IMR-90 (cell line): ENCODE measurements around the gene SPAG5. TPM values are rescaled to one million over a fixed set of nuclear protein-coding genes. Genes with fewer than 3 reads are reported as not detected.

ENCODE experiments used
- ATAC-seq: fragments of 200-7000 bp; cut with Tn5 transposase; 2 replicates; pipeline ENCODE4 v1.9.1; 2020; ENCODE audit warnings: low read depth, mild to moderate bottlenecking, moderate library complexity
- BruUV-seq: library from RNA; stranded (reverse); fragments of 400-500 nt; replicated peaks from 2 replicates; lab custom pipeline; 2021; lab: Mats Ljungman, UMichigan
- CTCF ChIA-PET: fragments of 300-600 bp; formaldehyde crosslinking; extraction: SDS; loops from one replicate; lab custom pipeline; 2021; ENCODE audit warnings: antibody characterized with exemption; lab: Yijun Ruan, JAX
- POLR2A ChIA-PET: fragments of 300-600 bp; sonication (Branson Sonifier 250); formaldehyde crosslinking; loops from one replicate; lab custom pipeline; 2022; ENCODE audit warnings: antibody characterized with exemption; ENCODE audit not compliant: unreplicated experiment; lab: Charles Lee
- DNase-seq: peaks from one replicate; pipeline ENCODE4 v3.0.0; 2013
- H2AFZ ChIP-seq: replicated peaks from 2 replicates; pipeline ENCODE3; 2013; ENCODE audit warnings: low read length, mild to moderate bottlenecking; ENCODE audit not compliant: poor library complexity
- H2AK5ac ChIP-seq: 2 replicates; pipeline ENCODE4 v1.6.1; 2013; ENCODE audit warnings: low read depth, low read length, inconsistent platforms
- H2AK9ac ChIP-seq: replicated peaks from 2 replicates; pipeline ENCODE3; 2013; ENCODE audit warnings: mild to moderate bottlenecking, low read depth, low read length, moderate library complexity; ENCODE audit not compliant: poor library complexity
- H2BK120ac ChIP-seq: 2 replicates; pipeline ENCODE4 v1.6.1; 2013; ENCODE audit warnings: low read depth, low read length, inconsistent platforms
- H2BK15ac ChIP-seq: 3 replicates; pipeline ENCODE4 v1.6.1; 2013; ENCODE audit warnings: low read depth, low read length, inconsistent platforms
- H2BK20ac ChIP-seq: 2 replicates; pipeline ENCODE4 v1.6.1; 2013; ENCODE audit warnings: low read depth, mild to moderate bottlenecking, inconsistent platforms, low read length, moderate library complexity
- H2BK5ac ChIP-seq: 2 replicates; pipeline ENCODE4 v1.6.1; 2013; ENCODE audit warnings: mild to moderate bottlenecking, low read depth, low read length, inconsistent platforms; ENCODE audit not compliant: poor library complexity, severe bottlenecking
- H3K14ac ChIP-seq: replicated peaks from 2 replicates; pipeline ENCODE4 v1.6.1; 2013; ENCODE audit warnings: low read depth, low read length, inconsistent platforms
- H3K18ac ChIP-seq: 2 replicates; pipeline ENCODE4 v1.6.1; 2013; ENCODE audit warnings: low read depth, low read length, control low read depth
- H3K23ac ChIP-seq: 2 replicates; pipeline ENCODE4 v1.6.1; 2013; ENCODE audit warnings: low read depth, low read length, inconsistent platforms
- H3K27ac ChIP-seq: 2 replicates; pipeline ENCODE4 v1.5.1; 2013; ENCODE audit warnings: mild to moderate bottlenecking, control low read depth, low read length; ENCODE audit not compliant: insufficient read depth
- H3K27me3 ChIP-seq: 2 replicates; pipeline ENCODE4 v1.6.1; 2013; ENCODE audit warnings: low read length; ENCODE audit not compliant: control insufficient read depth, insufficient read depth
- H3K36me3 ChIP-seq: 2 replicates; pipeline ENCODE4 v1.6.1; 2013; ENCODE audit warnings: low read length, mixed read lengths; ENCODE audit not compliant: control insufficient read depth, insufficient read depth
- H3K4ac ChIP-seq: 2 replicates; pipeline ENCODE4 v1.6.1; 2013; ENCODE audit warnings: low read depth, low read length, inconsistent platforms
- H3K4me1 ChIP-seq: 2 replicates; pipeline ENCODE4 v1.6.1; 2013; ENCODE audit warnings: low read length, mixed read lengths; ENCODE audit not compliant: control insufficient read depth, insufficient read depth
- H3K4me2 ChIP-seq: 2 replicates; pipeline ENCODE4 v1.6.1; 2013; ENCODE audit warnings: low read depth, mild to moderate bottlenecking, control low read depth, low read length, moderate library complexity
- H3K4me3 ChIP-seq: 2 replicates; pipeline ENCODE4 v1.5.1; 2013; ENCODE audit warnings: low read depth, mild to moderate bottlenecking, control low read depth, low read length, moderate library complexity; ENCODE audit not compliant: insufficient read depth
- H3K56ac ChIP-seq: 2 replicates; pipeline ENCODE4 v1.6.1; 2013; ENCODE audit warnings: low read length, inconsistent platforms; ENCODE audit not compliant: insufficient read depth; ENCODE audit errors: extremely low read depth
- H3K79me1 ChIP-seq, 2 experiments: 2 replicates each; pipeline ENCODE4 v1.6.1; 2013; ENCODE audit warnings: low read length in 2 of 2, inconsistent platforms in 1 of 2, low read depth in 1 of 2
- H3K9ac ChIP-seq: 2 replicates; pipeline ENCODE4 v1.6.1; 2013; ENCODE audit warnings: low read depth, low read length, control low read depth
- H3K9me1 ChIP-seq: 2 replicates; pipeline ENCODE4 v1.6.1; 2013; ENCODE audit warnings: low read length, inconsistent platforms; ENCODE audit not compliant: insufficient read depth
- H3K9me3 ChIP-seq: 2 replicates; pipeline ENCODE4 v1.6.1; 2013; ENCODE audit warnings: low read length; ENCODE audit not compliant: control insufficient read depth, insufficient read depth
- H4K20me1 ChIP-seq: 2 replicates; pipeline ENCODE4 v1.6.1; 2013; ENCODE audit warnings: low read length, inconsistent platforms; ENCODE audit not compliant: insufficient read depth
- H4K5ac ChIP-seq: 2 replicates; pipeline ENCODE4 v1.6.1; 2013; ENCODE audit warnings: mild to moderate bottlenecking, low read depth, low read length, control low read depth
- H4K8ac ChIP-seq, 2 experiments: 2 replicates each; pipeline ENCODE4 v1.6.1; 2013; ENCODE audit warnings: low read depth in 2 of 2, low read length in 2 of 2, control low read depth in 1 of 2, inconsistent platforms in 1 of 2
- H4K91ac ChIP-seq: 2 replicates; pipeline ENCODE4 v1.6.1; 2013; ENCODE audit warnings: low read depth, low read length, inconsistent platforms; ENCODE audit not compliant: insufficient read depth
- CEBPB ChIP-seq: IDR thresholded peaks from 2 replicates; pipeline ENCODE4 v1.6.1; 2012; ENCODE audit warnings: low read depth, low read length, improper control_type of control experiment
- CHD1 ChIP-seq: IDR thresholded peaks from 2 replicates; pipeline ENCODE4 v1.6.1; 2012; ENCODE audit warnings: low read depth, low read length, improper control_type of control experiment
- MAFK ChIP-seq: IDR thresholded peaks from 2 replicates; pipeline ENCODE4 v1.6.1; 2012; ENCODE audit warnings: low read depth, low read length, improper control_type of control experiment
- MAZ ChIP-seq: IDR thresholded peaks from 2 replicates; pipeline ENCODE4 v1.6.1; 2012; ENCODE audit warnings: low read depth, mild to moderate bottlenecking, low read length, improper control_type of control experiment, moderate library complexity, borderline replicate concordance
- MXI1 ChIP-seq: IDR thresholded peaks from 2 replicates; pipeline ENCODE4 v1.6.1; 2012; ENCODE audit warnings: low read depth, mild to moderate bottlenecking, low read length, moderate library complexity, borderline replicate concordance
- NFE2L2 ChIP-seq: fragments of 150-350 bp; IDR thresholded peaks from 2 replicates; pipeline ENCODE4 v1.6.1; 2016; ENCODE audit warnings: low read depth, mild to moderate bottlenecking, low read length
- POLR2A ChIP-seq: IDR thresholded peaks from 2 replicates; pipeline ENCODE4 v1.6.1; 2012; ENCODE audit warnings: mild to moderate bottlenecking, low read depth, low read length
- RAD21 ChIP-seq: IDR thresholded peaks from 2 replicates; pipeline ENCODE4 v1.6.1; 2012; ENCODE audit warnings: low read length, improper control_type of control experiment
- RCOR1 ChIP-seq: IDR thresholded peaks from 2 replicates; pipeline ENCODE4 v1.6.1; 2012; ENCODE audit warnings: mild to moderate bottlenecking, low read length, improper control_type of control experiment; ENCODE audit not compliant: insufficient replicate concordance
- RFX5 ChIP-seq: IDR thresholded peaks from 2 replicates; pipeline ENCODE4 v1.8.0; 2012; ENCODE audit warnings: low read depth, mild to moderate bottlenecking, low read length, moderate library complexity
- SMC3 ChIP-seq: fragments of 150-350 bp; IDR thresholded peaks from 2 replicates; pipeline ENCODE4 v1.6.1; 2016; ENCODE audit warnings: low read depth, mild to moderate bottlenecking, antibody characterized with exemption, low read length, moderate library complexity
- WGBS, 2 experiments: methylation state at CpG; one replicate each; pipeline versions ENCODE4 v1.1.5 to v1.1.7; 2013; ENCODE audit warnings: missing lambda C conversion rate in 2 of 2; ENCODE audit not compliant: insufficient read length in 1 of 2; ENCODE audit errors: extremely low coverage in 2 of 2; 5-methylcytosine and 5-hydroxymethylcytosine counted together
- dilution Hi-C: fragments of 300-500 bp; cut with HindIII; formaldehyde crosslinking; loops from one replicate; pipeline ENCODE4 v1.14.3; 2018; ENCODE audit warnings: low sequenced_read_pairs; ENCODE audit not compliant: unreplicated experiment
- in situ Hi-C: fragments of 300-500 bp; cut with MboI; formaldehyde crosslinking; loops from 3 replicates; pipeline ENCODE4 v1.14.3; 2019; ENCODE audit warnings: low sequenced_read_pairs, inconsistent platforms, mixed read lengths
- intact Hi-C: fragments of 100-400 bp; cut with micrococcal nuclease; formaldehyde crosslinking; loops from 2 replicates; pipeline ENCODE4 v1.10.0; 2022
- polyA plus RNA-seq, 3 experiments: library from polyadenylated mRNA; depleted of rRNA; stranded (reverse); fragments of >200 nt; gene quantifications; 2 replicates each; pipeline ENCODE4 v1.2.3, GENCODE V29; 2012; ENCODE audit warnings: low replicate concordance in 1 of 3
- total RNA-seq: library from RNA; depleted of rRNA; stranded (reverse); fragments of >200 nt; gene quantifications from 2 replicates; pipeline ENCODE4 v1.2.3, GENCODE V29; 2012
- TF ChIP-seq, protein P1 (sequence below): fragments of 150-350 bp; IDR thresholded peaks from 2 replicates; pipeline ENCODE4 v1.6.1; 2017; ENCODE audit warnings: mild to moderate bottlenecking, antibody characterized with exemption, low read length, low read depth
- TF ChIP-seq, protein P2 (sequence below): conservative IDR thresholded peaks from 2 replicates; pipeline ENCODE4 v1.5.1; 2012; ENCODE audit warnings: mild to moderate bottlenecking, low read depth, low read length, improper control_type of control experiment
- TF ChIP-seq, protein P3 (sequence below): fragments of 150-350 bp; IDR thresholded peaks from 2 replicates; pipeline ENCODE4 v1.6.1; 2016; ENCODE audit warnings: low read depth, mild to moderate bottlenecking, low read length, moderate library complexity, borderline replicate concordance

Gene SPAG5
- total and polyA plus RNA-seq, 2 of the 4 experiments (the other 2 are of a cell fraction): 40.3 to 60.8 TPM

DNA sequence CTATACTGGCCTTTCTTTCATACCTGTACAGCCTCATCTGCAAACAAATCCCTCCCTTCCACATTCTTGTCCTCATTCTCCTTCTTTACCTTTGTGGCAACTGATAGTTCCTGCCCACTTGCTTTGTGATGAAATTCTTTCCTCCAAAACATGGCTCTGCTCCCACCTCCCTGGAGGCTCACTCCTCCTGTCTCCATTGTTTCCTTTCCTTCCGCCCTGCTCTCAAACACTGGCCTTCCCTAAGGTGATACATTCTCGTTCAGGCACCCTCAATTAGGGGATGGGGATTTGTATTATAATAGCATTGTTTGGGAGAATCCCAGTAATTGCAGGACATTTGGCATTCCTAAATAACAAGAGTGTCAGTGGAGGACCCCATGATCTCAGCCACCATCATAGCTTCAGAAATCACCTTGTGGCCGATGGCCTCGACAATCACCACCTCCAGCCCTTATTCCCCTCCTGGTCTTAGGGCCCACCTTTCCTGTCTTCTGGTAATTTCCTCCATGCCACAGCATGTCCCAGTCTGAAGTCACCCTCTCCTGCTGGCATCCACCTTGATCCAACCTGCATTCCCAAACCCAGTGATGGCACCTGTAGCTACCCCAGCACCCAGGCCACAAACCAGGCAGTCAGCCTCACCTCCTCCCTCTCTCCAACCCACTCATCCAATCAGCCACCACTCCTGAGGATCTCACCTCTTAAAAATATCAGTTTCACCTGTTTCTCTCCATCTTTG lies 54.3 kb downstream of the SPAG5 start:
- Histone ChIP-seq H3K9me3 (no peaks in the 10 kb centered on the region), H4K20me1 (no peaks in the 10 kb centered on the region), H2BK5ac (no peak overlapping the region), H3K36me3 (peaks cover 8% of the 10 kb centered on the region; the same call in 1 of the 2 replicates), H3K4me1 (no peaks in the 10 kb centered on the region), H3K79me1 (peaks cover 3 to 4% of the 10 kb centered on the region in 2 experiments; a peak in 1 of 4 replicates), H3K27ac (no peak overlapping the region), H2AFZ (no peak overlapping the region), H2BK20ac (no peak overlapping the region), H3K9me1 (no peaks in the 10 kb centered on the region), H2BK120ac (no peak overlapping the region), H2AK9ac (no peak overlapping the region), H3K23ac (no peak overlapping the region), H2AK5ac (no peak overlapping the region), H3K18ac (no peak overlapping the region), H4K91ac (no peak overlapping the region), H3K9ac (no peak overlapping the region), H4K8ac (no peak overlapping the region), H3K27me3 (no peaks in the 10 kb centered on the region), H2BK15ac (no peak overlapping the region), H3K14ac (no peak overlapping the region), H3K56ac (no peak overlapping the region), H3K4me2 (no peak overlapping the region), H4K5ac (no peak overlapping the region), H3K4me3 (no peak overlapping the region), H3K4ac (no peak overlapping the region)
- 77% methylated on average over 2 of the region's 4 CpGs; no CpG with 5 or more reads in 1 of the 2 experiments for WGBS, 2 experiments
- ChIA-PET POLR2A (no interaction called here), CTCF (interaction anchor here (0.6 kb wide), 1 partner anchor 78 kb away, joined by 6 read pairs; no protein-coding TSS in a partner anchor)
- intact Hi-C loops (loop anchor here (10.0 kb wide), 1 partner anchor 140 kb away; the partner anchor contains the start of gene SLC46A1), dilution Hi-C loops (no loop called here), in situ Hi-C loops (no loop called here)
- ATAC-seq (no peak), DNase-seq (no peak)
- BruUV-seq: no TSS peak
- TF ChIP-seq MXI1 (no peak), MAZ (no peak), MAFK (no peak), CHD1 (no peak), SMC3 (no peak), RCOR1 (no peak), RFX5 (no peak), CEBPB (no peak), POLR2A (no peak), RAD21 (no peak), NFE2L2 (no peak)
- TF ChIP-seq, protein P1, sequence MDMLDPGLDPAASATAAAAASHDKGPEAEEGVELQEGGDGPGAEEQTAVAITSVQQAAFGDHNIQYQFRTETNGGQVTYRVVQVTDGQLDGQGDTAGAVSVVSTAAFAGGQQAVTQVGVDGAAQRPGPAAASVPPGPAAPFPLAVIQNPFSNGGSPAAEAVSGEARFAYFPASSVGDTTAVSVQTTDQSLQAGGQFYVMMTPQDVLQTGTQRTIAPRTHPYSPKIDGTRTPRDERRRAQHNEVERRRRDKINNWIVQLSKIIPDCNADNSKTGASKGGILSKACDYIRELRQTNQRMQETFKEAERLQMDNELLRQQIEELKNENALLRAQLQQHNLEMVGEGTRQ: no peak
- TF ChIP-seq, protein P2, sequence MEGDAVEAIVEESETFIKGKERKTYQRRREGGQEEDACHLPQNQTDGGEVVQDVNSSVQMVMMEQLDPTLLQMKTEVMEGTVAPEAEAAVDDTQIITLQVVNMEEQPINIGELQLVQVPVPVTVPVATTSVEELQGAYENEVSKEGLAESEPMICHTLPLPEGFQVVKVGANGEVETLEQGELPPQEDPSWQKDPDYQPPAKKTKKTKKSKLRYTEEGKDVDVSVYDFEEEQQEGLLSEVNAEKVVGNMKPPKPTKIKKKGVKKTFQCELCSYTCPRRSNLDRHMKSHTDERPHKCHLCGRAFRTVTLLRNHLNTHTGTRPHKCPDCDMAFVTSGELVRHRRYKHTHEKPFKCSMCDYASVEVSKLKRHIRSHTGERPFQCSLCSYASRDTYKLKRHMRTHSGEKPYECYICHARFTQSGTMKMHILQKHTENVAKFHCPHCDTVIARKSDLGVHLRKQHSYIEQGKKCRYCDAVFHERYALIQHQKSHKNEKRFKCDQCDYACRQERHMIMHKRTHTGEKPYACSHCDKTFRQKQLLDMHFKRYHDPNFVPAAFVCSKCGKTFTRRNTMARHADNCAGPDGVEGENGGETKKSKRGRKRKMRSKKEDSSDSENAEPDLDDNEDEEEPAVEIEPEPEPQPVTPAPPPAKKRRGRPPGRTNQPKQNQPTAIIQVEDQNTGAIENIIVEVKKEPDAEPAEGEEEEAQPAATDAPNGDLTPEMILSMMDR: no peak
- TF ChIP-seq, protein P3, sequence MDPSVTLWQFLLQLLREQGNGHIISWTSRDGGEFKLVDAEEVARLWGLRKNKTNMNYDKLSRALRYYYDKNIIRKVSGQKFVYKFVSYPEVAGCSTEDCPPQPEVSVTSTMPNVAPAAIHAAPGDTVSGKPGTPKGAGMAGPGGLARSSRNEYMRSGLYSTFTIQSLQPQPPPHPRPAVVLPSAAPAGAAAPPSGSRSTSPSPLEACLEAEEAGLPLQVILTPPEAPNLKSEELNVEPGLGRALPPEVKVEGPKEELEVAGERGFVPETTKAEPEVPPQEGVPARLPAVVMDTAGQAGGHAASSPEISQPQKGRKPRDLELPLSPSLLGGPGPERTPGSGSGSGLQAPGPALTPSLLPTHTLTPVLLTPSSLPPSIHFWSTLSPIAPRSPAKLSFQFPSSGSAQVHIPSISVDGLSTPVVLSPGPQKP: no peak
